ENCODE data around the gene IL3RA.

IL3RA gene

GRCh38 chrX:1316527-1316926 is 20.1 kb upstream of the IL3RA start:
- H3K4me3 ChIP-seq (ENCODE audit: insufficient read depth, low read length, poor library complexity, severe bottlenecking), result no peak overlapping the region
- no peaks in the 10 kb centered on the region for H3K9me2 ChIP-seq (replicated peaks; ENCODE audit: insufficient read depth, low read length)
- no peaks in the 10 kb centered on the region for H3K27me3 ChIP-seq (ENCODE audit: low read length)
- no peak overlapping the region for H3K9ac ChIP-seq (ENCODE audit: low read length)
- H3K27ac ChIP-seq (ENCODE audit: low read depth, low read length), result no peak overlapping the region
- no peaks in the 10 kb centered on the region for H3K79me2 ChIP-seq (ENCODE audit: insufficient read depth, low read length)
- H3F3A ChIP-seq (ENCODE audit: insufficient read depth), result no peaks in the 10 kb centered on the region
- TF ChIP-seq CTCF (IDR thresholded peaks at IDR 0.05; ENCODE audit: insufficient read depth, low read length, poor library complexity, severe bottlenecking) (no peak), EZH2phosphoT487 (conservative IDR thresholded peaks at IDR 0.05; ENCODE audit: low read length) (no peak)
- no peaks in the 10 kb centered on the region for H3K9me3 ChIP-seq (ENCODE audit: insufficient read depth, low read length)
- H2AFZ ChIP-seq (ENCODE audit: low read depth, low read length, severe bottlenecking), result no peak overlapping the region
- H4K20me1 ChIP-seq (ENCODE audit: low read depth, low read length), result no peaks in the 10 kb centered on the region
- H3K36me3 ChIP-seq (ENCODE audit: low read length), result no peaks in the 10 kb centered on the region
- no peak overlapping the region for H3K4me2 ChIP-seq (ENCODE audit: low read depth, low read length, poor library complexity, severe bottlenecking)

GRCh38 chrX:1321674-1322073 is 14.9 kb upstream of the IL3RA start:
- H3K4me3 ChIP-seq (ENCODE audit: insufficient read depth, low read length, poor library complexity, severe bottlenecking), result no peak overlapping the region
- H3F3A ChIP-seq (ENCODE audit: insufficient read depth), result no peaks in the 10 kb centered on the region
- H4K20me1 ChIP-seq (ENCODE audit: low read depth, low read length), result no peaks in the 10 kb centered on the region
- H2AFZ ChIP-seq (ENCODE audit: low read depth, low read length, severe bottlenecking), result no peak overlapping the region
- no peaks in the 10 kb centered on the region for H3K79me2 ChIP-seq (ENCODE audit: insufficient read depth, low read length)
- H3K9me2 ChIP-seq (replicated peaks; ENCODE audit: insufficient read depth, low read length), result no peaks in the 10 kb centered on the region
- no peaks in the 10 kb centered on the region for H3K9me3 ChIP-seq (ENCODE audit: insufficient read depth, low read length)
- no peak for TF ChIP-seq CTCF (IDR thresholded peaks at IDR 0.05; ENCODE audit: insufficient read depth, low read length, poor library complexity, severe bottlenecking)
- no peak for TF ChIP-seq EZH2phosphoT487 (conservative IDR thresholded peaks at IDR 0.05; ENCODE audit: low read length)
- no peaks in the 10 kb centered on the region for H3K27me3 ChIP-seq (ENCODE audit: low read length)
- H3K9ac ChIP-seq (ENCODE audit: low read length), result no peak overlapping the region
- no peaks in the 10 kb centered on the region for H3K36me3 ChIP-seq (ENCODE audit: low read length)
- H3K4me2 ChIP-seq (ENCODE audit: low read depth, low read length, poor library complexity, severe bottlenecking), result no peak overlapping the region
- H3K27ac ChIP-seq (ENCODE audit: low read depth, low read length), result no peak overlapping the region

GRCh38 chrX:1322393-1322792 is 14.2 kb upstream of the IL3RA start:
- no peak overlapping the region for H3K4me2 ChIP-seq (ENCODE audit: low read depth, low read length, poor library complexity, severe bottlenecking)
- no peaks in the 10 kb centered on the region for H3K9me2 ChIP-seq (replicated peaks; ENCODE audit: insufficient read depth, low read length)
- no peaks in the 10 kb centered on the region for H3K36me3 ChIP-seq (ENCODE audit: low read length)
- H2AFZ ChIP-seq (ENCODE audit: low read depth, low read length, severe bottlenecking), result no peak overlapping the region
- H3F3A ChIP-seq (ENCODE audit: insufficient read depth), result no peaks in the 10 kb centered on the region
- no peak overlapping the region for H3K27ac ChIP-seq (ENCODE audit: low read depth, low read length)
- TF ChIP-seq CTCF (IDR thresholded peaks at IDR 0.05; ENCODE audit: insufficient read depth, low read length, poor library complexity, severe bottlenecking) (no peak), EZH2phosphoT487 (conservative IDR thresholded peaks at IDR 0.05; ENCODE audit: low read length) (no peak)
- H4K20me1 ChIP-seq (ENCODE audit: low read depth, low read length), result no peaks in the 10 kb centered on the region
- H3K79me2 ChIP-seq (ENCODE audit: insufficient read depth, low read length), result no peaks in the 10 kb centered on the region
- H3K9ac ChIP-seq (ENCODE audit: low read length), result no peak overlapping the region
- H3K27me3 ChIP-seq (ENCODE audit: low read length), result no peaks in the 10 kb centered on the region
- no peaks in the 10 kb centered on the region for H3K9me3 ChIP-seq (ENCODE audit: insufficient read depth, low read length)
- no peak overlapping the region for H3K4me3 ChIP-seq (ENCODE audit: insufficient read depth, low read length, poor library complexity, severe bottlenecking)

GRCh38 chrX:1323315-1323714 is 13.3 kb upstream of the IL3RA start:
- H3K36me3 ChIP-seq (ENCODE audit: low read length), result no peaks in the 10 kb centered on the region
- H3K4me2 ChIP-seq (ENCODE audit: low read depth, low read length, poor library complexity, severe bottlenecking), result no peak overlapping the region
- TF ChIP-seq EZH2phosphoT487 (conservative IDR thresholded peaks at IDR 0.05; ENCODE audit: low read length), result no peak
- TF ChIP-seq CTCF (IDR thresholded peaks at IDR 0.05; ENCODE audit: insufficient read depth, low read length, poor library complexity, severe bottlenecking), result peak; percentile 20
- no peaks in the 10 kb centered on the region for H4K20me1 ChIP-seq (ENCODE audit: low read depth, low read length)
- no peaks in the 10 kb centered on the region for H3K9me2 ChIP-seq (replicated peaks; ENCODE audit: insufficient read depth, low read length)
- no peak overlapping the region for H3K9ac ChIP-seq (ENCODE audit: low read length)
- no peak overlapping the region for H2AFZ ChIP-seq (ENCODE audit: low read depth, low read length, severe bottlenecking)
- no peaks in the 10 kb centered on the region for H3K27me3 ChIP-seq (ENCODE audit: low read length)
- no peak overlapping the region for H3K4me3 ChIP-seq (ENCODE audit: insufficient read depth, low read length, poor library complexity, severe bottlenecking)
- no peaks in the 10 kb centered on the region for H3F3A ChIP-seq (ENCODE audit: insufficient read depth)
- no peaks in the 10 kb centered on the region for H3K79me2 ChIP-seq (ENCODE audit: insufficient read depth, low read length)
- no peak overlapping the region for H3K27ac ChIP-seq (ENCODE audit: low read depth, low read length)
- no peaks in the 10 kb centered on the region for H3K9me3 ChIP-seq (ENCODE audit: insufficient read depth, low read length)
